Skin epidermis (tissue), 12 donors: ENCODE data around the gene ALAS1.
A peak's percentile ranks its signal among the peaks of the same experiment; 100 is the strongest.
"Not testable (repeated sequence)": the region's sequence is repeated elsewhere in the genome, so short reads cannot be mapped to it uniquely, and the experiment has no call there.

Experiments
- H3K27ac ChIP-seq, 21 experiments: fragments of 200-600 bp; sonication (generic) in 11 of 21; one replicate each; pipeline ENCODE4 v1.5.0; 2020; ENCODE audit warnings: mild to moderate bottlenecking in 3 of 21, inconsistent platforms in 2 of 21, moderate library complexity in 2 of 21
- H3K4me3 ChIP-seq, 7 experiments: fragments of 200-600 bp; sonication (generic) in 2 of 7; one replicate each; pipeline ENCODE4 v1.5.0; 2020; ENCODE audit warnings: inconsistent platforms in 2 of 7, mild to moderate bottlenecking in 2 of 7, moderate library complexity in 1 of 7

The ALAS1 gene

DNA sequence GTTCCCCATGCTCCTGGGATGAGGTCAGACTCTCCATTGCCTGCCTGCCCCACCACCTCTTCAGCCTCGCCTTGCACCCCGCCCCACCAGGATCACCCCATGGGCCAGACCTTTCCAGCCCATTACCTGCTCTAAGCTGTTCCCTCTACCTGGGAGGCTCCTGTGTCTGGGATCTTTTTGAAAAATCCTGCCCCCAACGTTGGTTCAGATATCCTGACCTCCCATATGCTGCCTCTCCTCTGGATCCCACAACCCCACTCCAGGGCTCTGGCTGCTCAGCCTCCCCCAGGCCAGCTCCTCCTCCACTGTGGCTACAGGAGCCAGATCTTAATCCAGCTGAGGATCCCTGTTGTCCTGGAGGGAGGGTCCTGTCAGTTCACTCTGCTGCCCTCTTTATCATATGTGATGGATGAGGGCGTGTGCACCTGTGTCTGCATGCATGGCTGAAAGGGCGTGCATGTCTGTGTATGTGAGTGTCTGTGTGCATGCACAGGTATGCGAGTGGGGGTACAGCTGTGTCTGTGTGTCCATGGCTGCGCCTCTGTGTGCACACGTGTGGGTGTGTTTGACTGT is 21.7 kb upstream of the ALAS1 start:
- no peak overlapping the region for H3K27ac ChIP-seq
- no peak overlapping the region for H3K4me3 ChIP-seq

DNA sequence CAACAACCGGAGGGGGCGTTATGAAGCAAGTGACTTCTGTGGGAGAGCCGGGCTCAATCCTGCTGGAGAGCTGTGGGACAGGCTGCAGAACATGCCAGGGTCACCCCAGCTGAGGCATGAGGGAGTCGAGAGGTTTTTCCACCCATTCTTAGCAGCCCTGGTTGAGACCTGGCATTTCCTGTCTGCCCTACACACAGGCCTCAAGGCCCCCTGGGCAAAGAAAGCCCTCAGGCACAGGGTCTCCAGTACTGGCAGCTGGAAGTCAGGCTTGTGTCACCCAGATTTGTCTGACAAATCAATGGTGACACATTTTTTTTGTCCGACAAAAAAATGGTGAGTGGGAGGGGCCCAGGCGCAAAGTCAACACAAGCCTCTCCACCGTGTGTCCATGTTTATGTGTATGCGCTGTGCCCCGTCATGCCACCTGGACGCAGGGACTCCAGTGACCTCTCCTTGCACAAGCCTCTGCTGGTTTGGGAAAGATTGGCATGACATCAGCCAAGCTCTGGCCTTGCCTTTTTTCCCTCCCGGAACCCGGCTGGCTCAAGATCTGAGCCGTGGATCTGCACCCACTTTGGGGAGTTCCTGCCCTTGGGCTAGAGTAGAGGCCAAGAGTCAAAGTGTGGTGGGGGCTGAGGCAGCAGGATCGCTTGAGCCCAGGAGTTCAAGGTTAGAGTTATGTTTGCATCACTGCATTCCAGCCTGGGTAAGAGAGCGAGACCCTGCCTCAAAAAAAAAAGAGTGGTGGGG is 20.8 kb upstream of the ALAS1 start:
- no peak overlapping the region for H3K27ac ChIP-seq

DNA sequence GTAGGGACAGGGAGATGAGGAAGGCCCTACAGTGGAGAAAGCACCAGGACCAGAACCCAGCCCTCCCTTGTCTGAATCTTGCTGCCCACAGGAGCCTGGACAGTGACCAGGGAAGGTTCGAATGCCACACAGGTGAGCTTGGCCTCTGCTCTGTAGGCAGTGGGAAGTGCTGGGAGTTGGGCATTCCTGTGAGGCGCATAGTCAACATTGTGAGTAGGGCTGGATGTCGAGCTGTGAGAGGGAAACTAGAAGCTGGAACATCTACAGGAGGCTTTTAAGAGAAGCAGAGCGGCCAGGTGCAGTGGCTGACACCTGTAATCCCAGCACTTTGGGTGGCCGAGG is 20.3 kb upstream of the ALAS1 start:
- Histone ChIP-seq H3K4me3 (no peak overlapping the region), H3K27ac (no peak overlapping the region)

More for the DNA sequence above, 20.8 kb upstream of the ALAS1 start:
- H3K4me3 ChIP-seq: no peak overlapping the region

DNA sequence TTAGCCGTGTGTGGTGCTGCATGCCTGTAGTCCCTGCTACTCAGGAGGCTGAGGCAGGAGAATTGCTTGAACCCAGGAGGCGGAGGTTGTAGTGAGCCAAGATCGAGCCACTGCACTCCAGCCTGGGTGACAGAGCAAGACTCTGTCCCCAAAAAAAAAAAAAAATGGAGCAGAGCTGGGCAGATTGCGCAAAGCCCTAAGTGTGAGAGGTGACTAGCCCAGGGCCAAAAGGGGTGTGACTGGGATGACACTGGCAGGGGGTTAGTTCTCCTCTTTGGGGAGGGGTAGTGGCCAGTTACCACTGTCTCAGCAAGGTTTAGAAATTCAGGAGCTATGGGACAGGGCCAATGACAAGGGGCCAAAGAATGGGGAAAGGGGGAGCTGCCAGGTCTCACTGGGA is 19.8 kb upstream of the ALAS1 start:
- not testable (repeated sequence) for H3K27ac ChIP-seq, H3K4me3 ChIP-seq

DNA sequence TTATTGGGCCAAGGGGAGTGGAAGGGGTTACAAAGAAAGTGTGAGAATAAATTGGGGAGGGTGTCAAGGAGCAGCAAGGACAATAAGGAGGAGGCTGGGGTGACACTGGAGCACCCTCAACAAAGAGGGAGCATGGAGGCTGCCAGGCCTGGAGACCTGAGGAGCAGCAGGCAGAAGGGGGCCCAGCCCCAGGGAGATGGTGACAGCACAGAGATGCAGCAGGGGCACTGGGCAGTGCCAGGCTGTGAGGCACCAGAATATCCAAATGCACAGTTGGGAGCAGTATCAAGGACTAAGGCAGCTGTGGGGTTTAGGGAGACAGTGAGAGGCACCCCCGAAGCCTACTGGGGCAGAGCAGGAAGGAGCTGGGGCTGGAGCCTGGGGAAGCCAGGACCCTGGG is 19.4 kb upstream of the ALAS1 start:
- H3K27ac ChIP-seq: no peak overlapping the region
- no peak overlapping the region for H3K4me3 ChIP-seq

DNA sequence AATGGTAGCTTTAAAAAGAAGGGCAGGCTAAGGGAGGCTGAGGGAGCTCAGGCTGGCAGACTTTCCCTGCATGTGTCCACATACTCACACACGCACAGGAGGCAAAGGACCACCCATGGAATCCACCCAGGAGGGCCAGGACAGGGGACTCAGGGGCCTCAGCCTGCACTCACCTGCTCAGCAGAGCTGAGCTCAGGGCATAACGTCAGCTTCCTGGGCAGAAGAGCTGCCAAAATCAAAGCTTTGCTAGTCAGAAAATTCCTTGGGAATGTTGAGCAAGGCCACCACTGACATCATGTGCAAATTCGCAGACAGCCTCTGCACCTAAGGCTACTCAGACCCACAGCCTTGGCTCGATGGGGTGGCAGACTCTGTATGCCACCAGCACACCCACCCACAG is 16.4 kb upstream of the ALAS1 start:
- peak overlapping the region in 2 of 21 experiments; percentile 44 to 58 for H3K27ac ChIP-seq
- no peak overlapping the region for H3K4me3 ChIP-seq

GRCh38 chr3:52182196-52182595 is 15.8 kb upstream of the ALAS1 start:
- Histone ChIP-seq H3K4me3 (no peak overlapping the region), H3K27ac (peak overlapping the region in 1 of 21 experiments; percentile 44)

DNA sequence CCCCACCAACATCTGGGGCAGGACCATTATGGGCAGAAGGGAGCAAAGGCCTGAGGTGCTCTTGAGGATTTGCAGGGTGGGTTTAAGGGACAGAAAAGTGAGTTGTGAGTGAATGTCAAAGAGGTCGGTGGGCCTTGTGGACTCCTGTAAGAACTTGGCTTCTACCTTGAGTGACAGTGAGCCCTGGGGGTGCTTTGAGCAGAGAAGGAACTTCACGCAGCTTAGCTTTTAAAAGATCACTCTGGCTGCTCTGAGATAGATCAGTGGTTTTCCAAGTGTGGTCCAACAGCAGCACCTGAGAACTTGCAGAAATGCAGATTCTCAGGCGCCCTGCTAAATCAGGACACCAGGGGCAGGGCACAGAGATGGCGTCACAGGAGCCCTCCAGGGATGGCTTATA is 15.3 kb upstream of the ALAS1 start:
- Histone ChIP-seq H3K4me3 (no peak overlapping the region), H3K27ac (no peak overlapping the region)

GRCh38 chr3:52183786-52184445 is 14.0 kb upstream of the ALAS1 start:
- Histone ChIP-seq H3K4me3 (no peak overlapping the region), H3K27ac (no peak overlapping the region)

DNA sequence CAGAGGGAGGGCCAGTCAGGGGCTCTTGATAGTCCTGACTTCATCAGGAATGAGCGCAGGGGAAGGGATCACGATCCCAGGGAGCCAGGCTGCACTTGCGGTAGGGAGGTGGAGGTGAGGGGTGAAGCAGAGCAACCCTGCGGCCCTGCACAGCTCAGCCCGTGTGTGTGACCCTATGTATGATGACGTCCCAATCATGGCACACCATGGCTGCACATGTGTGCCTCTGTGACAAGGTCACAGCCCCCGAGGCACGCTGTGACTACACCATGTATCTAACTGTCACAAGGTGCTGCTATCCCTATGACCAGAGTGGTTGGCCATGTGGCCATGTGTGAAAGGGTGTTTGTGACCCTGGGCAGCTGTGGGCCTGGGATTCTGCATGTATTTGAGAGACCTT is 13.3 kb upstream of the ALAS1 start:
- H3K27ac ChIP-seq: no peak overlapping the region
- H3K4me3 ChIP-seq: no peak overlapping the region

DNA sequence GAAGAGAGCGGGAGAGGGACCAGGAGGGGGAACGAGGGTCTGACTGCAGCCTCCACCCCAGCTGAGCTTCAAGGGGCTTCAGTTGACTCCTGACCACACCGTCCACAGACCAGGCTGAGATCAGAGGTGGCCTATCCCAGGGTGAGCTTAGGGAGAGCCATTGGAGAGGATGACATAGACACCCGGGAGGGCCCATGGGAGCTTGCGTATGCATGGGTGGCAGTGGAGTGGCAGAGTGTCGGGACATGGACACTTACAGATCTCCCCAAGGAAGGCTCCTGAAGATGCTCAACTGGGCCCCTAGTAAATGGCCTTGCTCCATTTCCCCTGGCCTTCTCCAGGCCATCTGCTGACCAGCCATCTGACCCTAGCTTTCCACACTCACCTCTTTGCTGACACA is 12.6 kb upstream of the ALAS1 start:
- Histone ChIP-seq H3K4me3 (no peak overlapping the region), H3K27ac (no peak overlapping the region)

- H3K4me3 ChIP-seq: no peak overlapping the region
These were observed 12.1 kb upstream of the ALAS1 start for GRCh38 chr3:52185837-52186236.

DNA sequence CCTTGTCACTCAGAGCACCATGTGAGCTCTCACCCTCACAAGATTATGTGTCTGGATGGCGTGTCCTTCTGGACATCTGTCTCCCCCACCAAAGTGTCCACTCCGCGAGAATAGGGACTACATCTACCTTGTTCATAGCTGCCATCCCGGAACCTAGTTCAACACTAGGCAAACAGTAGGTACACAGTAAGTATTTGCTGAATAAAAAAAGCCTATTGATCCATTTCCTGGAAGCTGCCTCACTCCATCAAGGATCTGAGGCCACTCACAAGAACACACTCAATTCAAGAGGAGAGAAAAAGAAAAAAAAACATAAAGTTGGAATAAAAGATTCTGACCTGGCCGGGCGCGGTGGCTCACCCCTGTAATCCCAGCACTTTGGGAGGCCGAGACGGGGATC is 11.2 kb upstream of the ALAS1 start:
- Histone ChIP-seq H3K27ac (no peak overlapping the region), H3K4me3 (no peak overlapping the region)

More at GRCh38 chr3:52185837-52186236, 12.1 kb upstream of the ALAS1 start:
- H3K27ac ChIP-seq: no peak overlapping the region

DNA sequence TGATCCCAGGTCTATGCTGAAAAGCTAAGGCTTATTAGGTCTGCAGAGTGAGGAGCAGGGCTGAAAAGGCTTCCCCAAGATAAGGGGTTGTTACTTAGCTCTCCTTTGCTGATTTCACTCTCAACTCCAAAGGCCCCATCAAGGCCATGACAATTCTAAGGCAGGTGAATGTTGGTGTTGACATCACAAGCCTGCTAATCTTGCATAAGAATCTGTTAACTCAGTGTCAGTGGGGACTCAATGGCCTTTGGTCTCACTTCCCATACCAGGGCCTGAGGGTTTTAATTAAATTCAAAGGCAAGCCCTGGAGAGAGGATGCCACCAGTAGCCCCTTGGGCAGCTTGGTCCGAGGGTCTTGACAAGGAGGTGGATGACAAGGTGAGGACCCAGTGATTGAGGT is 9.4 kb upstream of the ALAS1 start:
- Histone ChIP-seq H3K27ac (peak overlapping the region in 1 of 21 experiments; percentile 19), H3K4me3 (no peak overlapping the region)

DNA sequence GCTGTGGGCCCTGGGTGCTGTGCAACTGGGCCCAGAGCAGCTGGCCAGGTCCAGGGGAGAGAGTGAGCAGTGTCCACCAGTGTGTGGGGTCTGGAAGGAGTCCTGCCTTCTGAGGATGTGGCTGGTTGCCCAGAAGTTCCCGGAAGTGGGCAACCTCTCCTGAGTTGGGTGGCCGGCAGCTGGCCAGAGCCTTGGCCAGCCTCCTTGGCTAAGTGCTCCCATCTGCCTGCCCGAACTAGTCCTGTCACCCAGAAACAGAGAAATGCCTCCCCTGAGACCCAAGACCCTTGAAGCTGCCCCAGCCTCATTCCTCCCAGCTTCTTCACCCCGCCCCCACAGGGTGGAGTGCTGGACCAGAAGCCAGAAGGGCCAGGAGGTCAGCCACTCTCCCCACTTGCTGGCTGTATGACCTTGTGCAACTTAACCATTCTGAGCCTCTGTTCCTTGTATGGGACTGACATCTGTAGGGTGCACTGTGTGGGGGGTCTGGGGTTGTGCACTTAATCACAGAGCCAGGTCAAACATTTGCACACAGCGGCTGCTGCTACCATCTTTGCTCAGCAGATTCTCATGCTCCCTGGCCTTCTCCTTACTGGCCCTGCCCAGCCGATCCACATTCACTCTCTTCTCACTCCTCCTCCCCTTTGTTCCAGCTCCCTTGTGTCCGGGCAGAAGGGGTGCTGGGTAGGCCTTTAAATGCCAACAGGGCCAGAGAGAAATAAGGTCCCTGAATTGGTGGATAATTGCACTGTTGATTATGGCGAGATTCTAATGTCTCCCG is 7.5 kb upstream of the ALAS1 start:
- peak overlapping the region in 11 of 21 experiments; percentile 8 to 64 (median 30) for H3K27ac ChIP-seq

GRCh38 chr3:52191663-52192062 is 6.3 kb upstream of the ALAS1 start:
- Histone ChIP-seq H3K4me3 (no peak overlapping the region), H3K27ac (peak overlapping the region in 1 of 21 experiments; percentile 58)

More for the DNA sequence above, 7.5 kb upstream of the ALAS1 start:
- H3K4me3 ChIP-seq: no peak overlapping the region

DNA sequence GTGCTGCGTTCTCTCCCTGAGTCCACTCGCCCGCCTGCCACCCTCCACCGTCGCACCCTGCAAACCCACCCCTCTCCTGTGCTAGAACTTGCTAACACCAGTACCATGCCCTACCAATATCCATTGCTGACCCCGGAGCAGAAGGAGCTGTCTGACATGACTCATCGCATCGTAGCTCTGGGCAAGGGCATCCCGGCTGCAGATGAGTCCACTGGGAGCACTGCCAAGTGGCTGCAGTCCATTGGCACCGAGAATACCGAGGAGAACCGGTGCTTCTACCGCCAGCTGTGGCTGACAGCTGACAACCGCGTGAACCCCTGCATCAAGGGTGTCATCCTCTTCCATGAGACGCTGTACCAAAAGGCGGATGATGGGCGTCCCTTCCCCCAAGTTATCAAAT is 4.9 kb upstream of the ALAS1 start:
- Histone ChIP-seq H3K4me3 (no peak overlapping the region), H3K27ac (no peak overlapping the region)

GRCh38 chr3:52194485-52195290 is 3.3 kb upstream of the ALAS1 start:
- H3K27ac ChIP-seq: peak overlapping the region in 2 of 21 experiments; percentile 13 to 94

DNA sequence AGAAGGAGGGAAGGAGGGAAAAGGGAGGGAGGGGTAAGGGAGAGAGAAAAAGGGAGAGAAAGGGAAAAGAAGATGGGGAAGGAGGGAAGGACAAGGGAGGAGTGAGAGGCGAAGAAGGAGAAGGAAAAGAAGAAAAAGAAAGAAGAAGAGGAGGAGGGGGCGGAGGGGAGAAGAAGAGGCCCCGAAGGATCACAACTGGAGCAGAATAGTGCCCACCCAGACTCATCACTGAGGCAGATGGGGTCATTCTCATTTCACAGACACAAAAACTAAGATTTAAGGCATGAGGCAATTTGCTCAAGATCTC is 2.7 kb upstream of the ALAS1 start:
- H3K27ac ChIP-seq: peak overlapping the region in 11 of 21 experiments; percentile 13 to 97 (median 94)
- H3K4me3 ChIP-seq: no peak overlapping the region

More at GRCh38 chr3:52194485-52195290, 3.3 kb upstream of the ALAS1 start:
- no peak overlapping the region for H3K4me3 ChIP-seq
